Stimulated activated CD8-positive, alpha-beta memory T cell treated with anti-CD3 and anti-CD28 coated beads, Interleukin-12 subunit alpha, Interleukin-12 subunit beta, amount 100 ng/mL, for 1 hour (primary cell): Measurements from ENCODE around the gene NEIL1.

Source experiments
- DNase-seq: peaks from one replicate; pipeline ENCODE4 v3.0.0-alpha.2; 2020; ENCODE audit warnings: low read depth

Gene NEIL1

DNA sequence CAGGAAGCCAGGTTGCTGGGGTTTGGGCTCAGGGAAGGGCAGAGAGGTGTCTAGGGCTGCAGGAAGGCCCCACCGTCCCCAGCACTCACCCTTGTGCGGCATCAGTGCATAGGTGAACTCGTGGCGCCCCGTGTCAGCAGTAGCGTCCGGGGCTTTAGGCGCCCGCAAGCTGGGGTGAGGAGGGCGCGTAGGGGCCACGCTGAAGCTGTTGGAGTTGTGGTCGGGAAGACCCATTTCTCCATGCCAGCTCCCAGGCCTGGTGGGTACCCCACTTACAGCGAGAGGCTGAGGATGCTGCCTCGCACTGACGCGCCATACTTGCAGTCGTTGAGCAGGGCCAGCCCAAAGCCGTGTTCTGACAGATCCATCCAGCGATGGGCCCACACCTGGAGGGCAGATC is 9.7 kb downstream of the NEIL1 start:
- DNase-seq: no peak

DNA sequence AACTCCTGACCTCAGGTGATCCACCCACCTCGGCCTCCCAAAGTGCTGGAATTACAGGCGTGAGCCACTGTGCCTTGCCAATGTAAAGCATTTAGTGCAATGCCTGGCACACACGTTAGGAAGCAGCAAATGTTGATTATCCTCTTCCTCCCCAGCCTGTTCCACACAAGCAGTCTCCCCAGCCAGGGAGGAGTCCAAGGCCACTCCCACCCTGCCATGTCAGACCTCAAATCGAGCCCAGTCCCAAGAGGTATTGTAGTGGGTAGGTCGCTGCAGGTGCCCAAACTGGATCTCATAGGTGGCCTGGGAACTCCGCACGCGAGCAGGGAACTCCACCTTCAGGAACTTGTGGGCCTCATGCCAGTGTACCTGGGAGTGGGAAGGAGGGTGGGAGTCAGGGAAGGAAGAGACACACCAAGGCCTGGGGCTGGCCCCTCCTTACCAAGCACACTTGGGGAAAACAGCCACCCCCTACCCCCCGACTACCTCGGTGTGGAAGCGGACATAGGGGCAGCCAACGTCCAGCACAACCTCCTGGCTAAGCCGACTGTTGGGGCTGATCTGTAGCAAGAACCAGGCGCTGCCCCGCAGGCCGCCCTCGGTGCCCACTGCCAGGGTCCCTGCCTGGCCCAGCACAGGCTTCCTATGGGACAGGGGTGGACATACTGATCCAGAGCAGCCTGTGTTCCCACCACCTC is 11.3 kb downstream of the NEIL1 start:
- no peak for DNase-seq

DNA sequence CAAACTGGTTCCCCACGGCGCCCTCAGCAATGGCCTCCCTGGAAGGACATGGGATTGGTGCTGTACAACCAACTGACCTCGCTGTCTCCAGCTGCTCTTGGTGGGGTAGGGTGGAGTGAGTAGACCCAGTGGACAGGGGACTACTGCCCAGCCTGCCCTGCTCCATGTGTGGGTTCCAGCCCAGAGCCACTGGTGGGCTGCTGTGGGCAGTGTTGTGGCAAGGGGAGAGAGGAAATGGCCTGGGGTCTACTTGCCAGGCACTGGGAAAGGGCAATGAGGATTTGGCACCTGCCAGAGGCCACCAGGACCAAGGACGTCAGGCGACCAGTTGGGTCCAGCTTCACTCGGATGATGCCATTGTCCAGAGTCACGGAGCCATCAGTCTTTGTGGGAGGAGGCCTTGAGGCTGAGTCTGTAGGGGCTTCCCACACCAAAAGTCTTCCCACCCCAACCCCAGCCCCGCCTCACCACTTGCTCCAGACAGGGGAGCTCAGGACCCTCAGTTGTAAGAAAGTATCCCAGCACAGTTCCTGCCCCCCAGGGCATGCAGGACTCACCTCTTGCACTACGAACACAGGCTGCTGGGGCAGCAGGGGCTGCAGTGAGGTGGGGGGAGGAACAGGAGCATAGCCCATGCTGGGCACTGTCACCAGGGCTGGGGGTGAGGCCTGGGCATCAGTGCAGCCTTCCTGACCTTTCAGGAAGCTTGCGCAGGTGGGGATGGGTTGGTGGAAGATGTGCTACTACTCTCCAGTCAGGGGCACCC is 12.1 kb downstream of the NEIL1 start:
- DNase-seq: no peak

DNA sequence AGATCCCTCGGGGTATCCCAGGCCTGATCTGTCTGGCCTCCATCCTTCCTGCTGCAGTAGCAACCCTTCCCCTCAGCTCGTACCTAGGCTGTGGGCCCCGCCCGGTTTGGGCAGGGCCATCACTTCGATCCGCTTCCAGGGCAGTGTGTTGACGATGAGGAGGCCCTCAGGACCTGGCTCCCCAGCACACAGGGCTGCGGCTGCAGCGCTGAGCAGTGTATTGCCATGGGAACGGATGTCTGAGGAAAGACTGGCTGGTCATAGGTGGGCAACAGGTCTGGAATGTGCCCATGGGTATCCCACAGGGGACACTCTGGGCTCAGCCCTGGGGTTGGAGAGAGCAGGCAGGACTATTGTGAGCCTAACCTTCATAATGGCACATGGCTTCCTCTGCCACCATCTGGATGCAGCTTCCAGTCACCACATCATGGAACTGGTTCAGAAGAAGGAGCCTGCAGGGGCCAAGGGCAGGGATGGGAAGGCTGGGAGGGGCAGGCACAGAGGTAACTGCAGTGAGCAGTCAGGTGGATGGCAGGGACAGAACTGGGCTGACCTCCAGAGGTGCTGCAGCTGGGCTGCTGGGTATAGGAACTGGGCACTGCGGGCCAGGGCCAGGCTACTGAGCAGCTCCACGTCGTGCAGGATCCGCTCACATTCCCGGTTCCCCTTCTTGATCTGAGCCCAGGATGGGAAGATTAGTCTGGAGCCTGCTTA is 12.9 kb downstream of the NEIL1 start:
- DNase-seq: no peak

DNA sequence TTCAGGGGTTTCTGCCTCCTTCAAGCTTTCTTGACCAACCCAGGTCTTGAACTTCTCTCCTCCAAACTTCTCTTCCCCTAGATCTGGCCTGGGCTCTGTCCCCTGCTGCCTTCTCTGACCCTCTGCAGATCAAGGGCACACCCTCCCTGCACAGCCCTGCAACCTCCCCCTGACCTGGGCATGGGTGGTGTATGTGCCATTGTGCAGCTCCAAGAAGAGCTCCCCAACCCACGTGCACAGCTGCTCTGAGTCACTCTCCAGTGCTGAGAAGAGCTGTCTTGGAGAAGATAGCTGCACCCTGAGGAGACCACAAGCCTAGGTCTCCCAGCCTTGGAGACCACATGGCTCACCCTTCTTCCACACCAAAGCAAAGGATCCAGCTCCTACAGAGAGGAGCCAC is 13.6 kb downstream of the NEIL1 start:
- DNase-seq: no peak

DNA sequence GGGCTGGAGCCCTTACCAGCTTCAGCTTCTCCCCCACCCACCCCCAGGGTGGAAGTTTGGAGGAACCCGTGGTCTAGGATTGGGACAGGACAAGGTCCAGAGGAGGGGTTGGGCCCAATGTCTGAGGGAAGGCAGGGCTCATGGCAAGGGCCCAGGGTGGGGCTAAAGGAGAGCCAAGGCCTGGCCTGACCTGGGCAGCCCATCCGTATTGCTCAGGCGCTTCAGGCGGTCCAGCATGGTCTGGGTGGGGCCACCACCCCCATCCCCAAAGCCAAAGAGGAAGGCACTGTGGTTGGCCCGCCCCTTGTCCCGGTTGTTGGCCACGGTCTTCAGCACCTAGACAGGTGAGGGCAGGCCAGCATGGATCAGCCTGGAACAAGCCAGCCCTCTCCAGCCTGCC is 14.0 kb downstream of the NEIL1 start:
- no peak for DNase-seq

DNA sequence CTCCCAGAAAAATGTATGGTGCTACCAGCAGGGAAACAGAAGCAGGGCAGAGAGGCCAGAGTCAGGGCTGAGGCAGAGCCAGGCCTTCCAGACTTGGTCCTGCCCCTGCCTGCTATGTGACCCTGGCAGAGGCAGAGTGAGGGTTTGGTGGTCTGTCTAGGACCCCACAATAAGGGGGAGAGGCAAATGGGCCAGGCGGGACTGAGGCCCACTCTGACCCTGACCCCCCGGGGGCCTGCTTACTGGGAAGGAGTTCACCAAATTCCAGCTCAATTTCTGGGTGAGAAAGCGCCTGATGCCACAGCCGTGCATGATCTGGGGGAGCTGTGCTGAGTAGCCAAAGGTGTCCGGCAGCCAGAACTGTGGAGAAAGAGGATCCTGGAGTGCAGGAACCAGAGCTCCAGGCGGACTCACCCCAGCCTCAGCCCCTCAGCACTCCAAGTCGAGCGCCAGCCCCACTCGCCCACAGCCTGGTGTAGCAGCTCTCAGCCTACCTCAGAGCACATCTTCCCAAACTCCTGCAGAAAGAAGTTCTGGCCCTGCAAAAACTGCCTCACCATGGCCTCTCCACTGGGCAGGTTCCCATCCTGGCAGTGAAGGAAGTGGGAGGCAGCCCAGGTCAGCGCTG is 14.6 kb downstream of the NEIL1 start:
- no peak for DNase-seq

DNA sequence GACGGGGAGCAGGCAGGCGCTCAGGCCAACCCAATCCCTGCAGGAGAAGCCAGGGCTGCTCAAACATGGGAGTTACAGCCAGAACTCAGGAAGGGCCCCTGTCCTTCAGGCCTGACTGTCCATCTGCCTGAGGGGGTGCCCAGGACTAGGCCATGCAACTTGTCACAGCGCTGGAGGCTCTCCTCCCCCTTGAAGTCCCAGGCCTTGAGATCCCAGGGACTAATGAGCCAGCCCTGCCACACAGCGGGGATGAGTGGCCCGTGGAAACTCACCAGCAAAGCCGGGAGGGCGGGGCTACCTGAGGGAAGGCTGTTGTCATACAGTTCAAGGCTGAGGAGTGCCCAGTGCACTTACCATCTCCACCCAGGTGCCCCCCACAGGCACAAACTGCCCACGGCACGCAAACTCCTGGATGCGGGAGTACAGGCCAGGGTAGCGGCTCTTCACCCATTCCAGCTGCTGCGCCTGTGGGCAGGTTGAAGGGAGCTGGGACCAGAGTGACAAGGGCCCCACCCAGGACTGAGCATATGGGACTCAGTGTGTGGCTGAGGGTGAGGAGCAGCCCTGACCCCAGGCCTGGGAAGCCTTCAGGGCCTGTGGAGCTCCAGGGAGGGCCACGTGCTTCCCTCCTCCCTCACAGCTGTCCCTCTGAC is 15.3 kb downstream of the NEIL1 start:
- DNase-seq: no peak

DNA sequence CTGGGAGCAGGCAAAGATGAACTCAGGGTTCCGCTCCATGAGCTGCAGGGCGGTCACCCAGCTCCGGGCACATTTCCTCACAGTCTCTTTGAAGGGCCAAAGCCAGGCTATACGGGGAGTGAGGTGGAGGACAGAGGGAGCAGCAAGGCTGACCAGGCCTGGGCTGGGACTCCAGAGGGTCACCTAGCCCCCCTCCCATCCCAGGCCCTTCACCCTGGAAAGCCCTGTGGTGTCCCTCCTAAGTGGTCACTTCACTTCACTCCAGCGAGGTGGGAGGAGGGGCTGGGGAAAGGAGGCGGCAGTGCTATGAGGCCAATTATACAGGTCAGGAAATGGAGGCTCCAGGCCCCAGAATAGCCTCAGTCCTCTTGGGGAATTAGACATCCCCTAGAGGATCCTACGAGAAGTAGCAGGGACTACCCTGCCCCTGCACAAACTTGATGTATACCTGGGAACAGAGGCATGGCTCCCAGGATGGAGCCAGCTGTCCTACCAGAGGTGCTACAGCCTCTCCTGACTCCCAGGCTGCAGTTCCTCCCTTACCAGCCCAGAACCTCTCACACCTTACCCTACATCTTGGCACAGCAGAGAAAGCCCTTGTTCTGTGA is 15.9 kb downstream of the NEIL1 start:
- no peak for DNase-seq

DNA sequence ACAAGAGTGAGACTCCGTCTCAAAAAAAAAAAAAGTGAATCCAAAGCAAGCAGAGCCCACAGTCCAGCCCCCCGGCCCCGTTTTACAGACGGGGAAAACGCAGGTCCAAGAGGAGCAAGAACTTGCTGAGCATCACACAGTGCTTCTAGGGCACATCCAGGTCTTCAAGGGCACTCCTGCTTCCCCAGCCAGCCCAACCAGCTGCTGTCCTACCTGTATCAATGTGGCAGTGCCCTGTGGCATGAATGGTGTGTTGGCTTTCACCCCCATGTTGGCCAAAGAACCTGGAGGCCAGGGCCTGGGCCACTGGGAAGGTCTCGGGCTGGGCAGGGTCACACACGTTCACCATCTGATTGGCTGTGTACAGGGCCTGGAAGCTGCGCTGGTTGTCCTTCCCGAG is 16.9 kb downstream of the NEIL1 start:
- no peak for DNase-seq

DNA sequence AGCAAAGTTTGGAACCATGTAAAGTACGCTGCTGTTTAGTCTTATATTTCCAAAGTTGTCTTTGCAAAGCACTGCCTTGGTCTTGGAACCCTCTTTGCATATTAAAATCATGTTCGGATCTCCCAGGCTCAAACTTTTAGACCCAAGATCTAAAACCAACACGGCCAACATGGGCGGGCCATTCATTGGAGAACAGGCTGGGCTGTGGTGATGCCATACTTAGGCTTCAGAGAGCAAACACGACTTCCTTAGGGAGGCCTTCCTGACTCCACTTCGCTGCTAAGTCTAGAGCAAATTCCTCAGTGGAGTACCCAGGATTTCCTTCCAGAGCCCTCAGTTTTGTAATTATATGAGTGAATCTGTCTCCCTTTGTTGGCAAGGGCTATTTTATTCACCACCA is 18.0 kb downstream of the NEIL1 start:
- DNase-seq: no peak

DNA sequence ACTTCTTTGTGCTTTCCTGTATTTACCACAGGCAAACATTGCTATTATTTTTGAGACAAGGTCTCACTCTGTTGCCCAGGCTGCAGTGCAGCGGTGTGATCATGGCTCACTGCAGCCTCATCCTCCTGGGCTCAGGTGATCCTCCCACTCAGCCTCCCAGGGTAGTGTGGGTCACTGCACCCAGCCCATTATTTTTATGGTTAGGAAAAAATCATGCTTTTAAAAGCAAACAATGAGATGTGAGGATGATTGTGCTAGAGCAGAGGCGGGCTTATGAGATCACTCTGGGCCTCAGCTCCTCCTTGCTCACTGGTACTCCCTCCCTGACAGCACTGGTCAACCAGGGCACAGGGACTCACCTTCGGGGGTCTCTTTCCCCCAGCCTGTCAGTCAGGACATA is 19.3 kb downstream of the NEIL1 start:
- DNase-seq: no peak

DNA sequence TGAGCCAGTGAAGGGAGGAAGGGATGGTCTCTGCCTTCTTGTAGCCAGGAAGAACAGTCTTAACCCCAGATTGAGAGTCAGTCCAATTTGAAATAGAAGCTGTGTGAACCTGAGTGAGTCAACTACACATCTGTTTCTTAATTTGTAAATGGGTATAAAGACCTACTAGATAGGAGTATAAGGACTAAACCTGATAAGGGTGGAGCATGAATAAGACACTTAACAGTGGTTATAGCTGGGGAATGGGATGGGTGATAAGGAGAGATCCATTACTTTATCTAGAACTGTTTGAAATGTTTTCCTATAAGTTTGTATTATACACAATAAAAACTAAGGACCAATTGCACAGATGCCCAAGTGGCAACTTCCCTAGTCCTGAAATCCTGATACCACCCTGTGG is 20.2 kb downstream of the NEIL1 start:
- DNase-seq: no peak

DNA sequence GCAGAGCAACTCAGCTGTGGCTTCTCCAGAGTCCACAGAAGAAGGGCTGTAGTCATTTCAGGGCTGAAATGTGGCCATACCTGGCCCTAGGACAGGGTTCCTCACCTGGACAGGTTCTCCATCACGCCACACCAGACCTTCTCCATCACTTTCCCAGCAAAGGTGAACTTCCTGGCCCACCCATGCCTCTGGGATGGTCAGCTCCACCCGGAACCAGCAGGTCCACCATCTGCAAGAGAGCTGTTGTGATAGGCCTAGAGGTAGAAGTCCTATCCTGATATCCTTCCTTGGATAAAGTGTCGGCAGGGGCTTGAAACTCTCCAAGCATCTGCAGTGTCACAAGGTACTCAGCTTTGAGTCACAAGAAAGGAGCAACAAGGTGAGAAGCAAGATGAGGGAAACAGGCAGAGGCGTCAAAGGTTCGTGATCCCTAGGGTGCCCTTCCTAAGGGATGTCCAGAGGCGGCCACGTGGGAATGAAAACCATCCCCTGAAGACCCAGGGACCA is 20.6 kb downstream of the NEIL1 start:
- no peak for DNase-seq

DNA sequence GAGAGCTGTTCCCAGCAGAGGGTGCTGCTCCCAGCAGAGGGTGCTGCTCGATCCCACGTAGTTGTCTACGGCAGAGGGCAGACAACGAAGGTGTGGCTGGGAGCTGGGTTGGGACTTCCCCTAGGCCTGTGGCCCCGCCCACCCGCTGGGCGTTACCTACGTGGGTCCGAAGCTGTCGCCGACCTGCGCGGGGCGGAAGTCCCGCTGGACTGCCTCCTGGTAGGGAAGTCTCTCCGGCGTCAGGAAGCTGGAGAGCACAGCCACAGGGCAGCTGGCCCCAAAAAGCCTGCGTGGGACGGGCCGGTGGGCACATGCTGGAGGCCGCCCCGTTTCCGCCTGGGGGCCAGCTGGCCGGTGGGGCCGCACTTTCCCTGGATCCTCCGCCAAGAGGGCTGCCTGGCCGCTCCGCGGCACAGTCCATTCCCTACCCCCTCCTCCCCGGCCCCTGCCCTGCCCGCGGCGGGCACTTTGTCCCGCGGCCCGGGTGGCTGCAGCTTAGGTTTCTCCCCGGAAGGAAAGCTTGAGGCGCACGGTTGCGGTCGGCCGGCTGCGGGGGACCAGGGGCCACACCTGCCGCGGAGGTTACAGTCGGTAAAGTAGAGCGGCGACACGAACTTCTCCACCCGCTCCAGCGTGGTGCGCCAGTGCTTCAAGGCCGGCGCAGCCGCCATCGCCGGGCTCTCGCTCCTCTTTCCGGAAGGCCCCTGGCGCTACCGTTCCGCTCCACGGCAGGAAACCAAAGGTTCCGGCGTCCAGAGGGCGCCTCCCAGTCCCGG is 21.3 kb downstream of the NEIL1 start, which contains the start of gene MAN2C1:
Gene MAN2C1 (minus strand): TSS at position 695 of the 776 bp plus-strand sequence. CDS start 24 bp downstream, at position 671.
- peak; percentile 83 for DNase-seq

DNA sequence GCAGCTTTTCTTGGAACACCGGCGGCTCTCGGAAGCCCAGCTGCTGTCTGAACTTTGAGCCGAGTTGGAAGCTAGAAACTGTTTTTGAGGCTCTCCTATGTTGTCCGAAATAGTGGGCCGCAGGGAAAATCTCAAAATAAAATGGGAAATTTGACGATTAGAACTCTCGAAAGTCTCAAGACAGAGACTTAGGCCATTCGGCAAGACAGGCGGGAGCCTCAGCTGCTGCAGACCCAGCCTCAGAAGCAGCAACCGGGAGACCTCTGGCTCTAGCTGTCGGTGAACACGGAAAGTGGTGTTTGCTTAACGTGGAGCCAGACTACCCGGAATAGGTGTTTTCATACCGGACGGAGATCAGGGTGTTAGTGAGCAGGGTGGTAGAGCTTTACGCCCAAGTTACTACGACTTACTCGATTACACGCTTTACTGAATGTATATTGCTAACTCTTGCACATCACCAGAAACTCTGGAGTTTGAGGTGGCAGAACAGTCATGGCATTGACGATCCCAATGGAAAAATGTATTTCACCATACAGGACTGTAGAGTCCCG is 21.9 kb downstream of the NEIL1 start:
- DNase-seq: no peak

DNA sequence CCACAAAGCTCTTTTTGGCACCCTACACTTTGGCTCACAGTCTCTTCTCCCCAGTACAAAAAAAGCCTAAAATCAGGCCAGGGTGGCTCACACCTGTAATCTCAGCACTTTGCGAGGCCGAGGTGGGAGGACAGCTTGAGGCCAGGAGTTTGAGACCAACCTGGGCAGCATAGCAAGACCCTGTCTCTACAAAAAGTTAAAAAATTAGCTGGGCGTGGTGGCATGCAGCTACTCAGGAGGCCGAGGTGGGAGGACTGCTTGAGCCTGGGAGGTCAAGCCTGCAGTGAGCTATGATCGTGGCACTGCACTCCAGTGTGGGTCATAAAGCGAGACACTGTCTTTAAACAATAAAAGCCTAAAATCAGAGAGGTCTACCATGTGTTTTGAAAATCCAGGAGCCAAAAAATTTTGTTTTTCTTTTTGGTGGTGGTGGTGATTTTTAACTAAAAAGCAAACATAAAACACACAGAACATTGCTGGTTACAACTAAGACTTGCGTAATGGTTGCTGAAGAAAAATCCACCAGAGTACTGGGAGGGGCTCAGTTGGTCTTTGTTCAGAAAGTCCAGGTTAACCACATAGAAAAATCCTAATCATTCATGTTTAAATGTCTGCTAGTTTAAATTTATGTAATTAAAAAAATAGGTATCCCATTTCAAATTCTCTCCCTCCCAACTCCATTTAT is 23.2 kb downstream of the NEIL1 start:
- DNase-seq: no peak

DNA sequence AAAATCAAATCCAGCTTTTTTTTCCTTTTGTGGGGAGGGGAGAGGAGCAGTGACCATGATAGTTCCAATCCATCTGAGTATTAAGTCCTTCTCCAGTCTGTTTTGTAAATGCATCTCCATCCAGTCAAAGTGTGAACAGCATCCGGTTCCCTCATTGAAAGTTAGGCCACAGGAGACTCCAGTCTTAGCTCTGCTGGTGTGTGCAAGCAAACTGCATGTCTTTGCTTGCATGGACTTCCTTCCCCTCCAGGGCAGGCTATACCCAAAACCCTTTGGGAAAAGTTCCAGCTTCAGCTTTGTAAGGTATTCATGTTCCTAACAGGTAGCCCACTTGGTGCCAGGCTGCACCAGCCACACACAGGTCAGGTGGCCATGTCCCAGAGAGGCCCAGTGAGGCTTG is 24.6 kb downstream of the NEIL1 start:
- DNase-seq: no peak

DNA sequence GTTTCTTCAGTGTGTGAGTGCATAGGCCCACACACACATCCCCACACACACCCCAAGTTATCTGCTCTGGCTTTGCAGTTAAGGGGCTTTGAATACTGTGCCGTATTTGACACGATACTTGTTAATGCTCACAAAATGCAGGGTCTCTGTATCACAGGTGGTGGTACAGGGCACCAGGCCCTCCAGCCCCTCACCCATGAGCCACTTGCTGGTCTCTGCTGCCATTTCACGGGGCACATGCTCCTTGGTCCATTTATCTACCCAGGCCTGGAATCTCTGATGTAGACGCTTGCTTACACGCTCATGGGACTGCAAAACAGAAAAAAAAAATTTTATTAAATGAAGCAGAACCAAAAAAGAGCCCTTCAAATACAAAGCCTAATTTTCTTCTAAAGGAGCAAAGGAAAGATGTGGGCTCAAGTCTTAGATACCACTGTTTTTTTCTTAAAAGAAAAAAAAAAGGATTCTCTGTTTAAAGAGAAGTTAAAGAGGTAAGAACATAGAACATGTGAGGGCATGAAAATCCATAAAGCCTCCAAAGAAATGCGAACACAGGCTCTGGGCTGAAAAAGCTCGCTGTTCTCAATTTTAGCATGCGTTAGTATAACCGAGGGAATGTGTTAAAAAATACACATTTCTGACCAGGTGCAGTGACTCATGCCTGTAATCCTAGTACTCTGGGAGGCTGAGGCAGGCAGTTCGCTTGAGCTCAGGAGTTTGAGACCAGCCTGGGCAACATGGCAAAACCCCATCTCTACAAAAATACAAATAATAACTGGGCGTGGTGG is 25.3 kb downstream of the NEIL1 start:
- no peak for DNase-seq
